K562 (cell line): ENCODE measurements around the gene PLXDC2. TPM values are rescaled to one million over a fixed set of nuclear protein-coding genes. Genes with fewer than 3 reads are reported as not detected.

Source experiments
- ATAC-seq: fragments of 200-7000 bp; cut with Tn5 transposase; 3 replicates; pipeline ENCODE4 v1.9.1; 2020; ENCODE audit warnings: moderate library complexity
- BruUV-seq: library from RNA; stranded (reverse); fragments of 400-500 nt; replicated peaks from 2 replicates; lab custom pipeline; 2021; lab: Mats Ljungman, UMichigan
- CTCF ChIA-PET: fragments of 300-600 bp; formaldehyde crosslinking; extraction: SDS; loops from one replicate; lab custom pipeline; 2021; ENCODE audit warnings: low intra/inter-chr PET ratio; lab: Yijun Ruan, JAX
- POLR2A ChIA-PET: fragments of 300-600, 350-650 bp; sonication (Branson Sonifier 250); formaldehyde crosslinking; extraction: SDS; loops from one replicate; lab custom pipeline; 2021; ENCODE audit warnings: antibody characterized with exemption, inconsistent platforms; lab: Yijun Ruan, JAX
- DNase-seq, 4 experiments: peaks; one replicate each; pipeline versions ENCODE4 v3.0.0 to v3.0.0-alpha.2; 2011 to 2018; ENCODE audit warnings: low spot score in 3 of 4, mixed read lengths in 3 of 4; ENCODE audit errors: extremely low read depth in 1 of 4
- FAIRE-seq: peaks from 2 replicates; lab custom pipeline; 2011; peaks lifted over from hg19 to GRCh38; lab: Jason Lieb, UNC
- H2AFZ ChIP-seq: 2 replicates; pipeline ENCODE4 v1.6.0; 2011; ENCODE audit warnings: low read depth, low read length, control low read depth, inconsistent platforms
- H3K27ac ChIP-seq: fragments of 200-600 bp; 3 replicates; pipeline ENCODE4 v1.8.0; 2011; ENCODE audit warnings: low read depth, mild to moderate bottlenecking, control low read depth, inconsistent platforms, low read length, moderate library complexity, mixed read lengths; ENCODE audit errors: extremely low read depth
- H3K27me3 ChIP-seq, 2 experiments: fragments of 300-600 bp in 1 of 2; 2 replicates in 1 of 2; 3 replicates in 1 of 2; pipeline versions ENCODE4 v1.6.0 to v1.8.0; 2011; ENCODE audit warnings: inconsistent platforms in 2 of 2, low read length in 2 of 2, mild to moderate bottlenecking in 1 of 2, mixed read lengths in 1 of 2, moderate library complexity in 1 of 2; ENCODE audit not compliant: control insufficient read depth in 2 of 2, insufficient read depth in 2 of 2
- H3K36me3 ChIP-seq: fragments of 300-600 bp; 3 replicates; pipeline ENCODE4 v1.8.0; 2011; ENCODE audit warnings: mild to moderate bottlenecking, low read length, inconsistent platforms; ENCODE audit not compliant: control insufficient read depth, insufficient read depth
- H3K4me1 ChIP-seq, 2 experiments: fragments of 200-600 bp in 1 of 2; replicated peaks in 1 of 2; 2 replicates in 1 of 2; 3 replicates in 1 of 2; pipeline versions ENCODE4 v1.5.1 to v1.8.0; 2011; ENCODE audit warnings: inconsistent platforms in 2 of 2, low read length in 2 of 2, mild to moderate bottlenecking in 1 of 2, mixed read lengths in 1 of 2, moderate library complexity in 1 of 2; ENCODE audit not compliant: control insufficient read depth in 2 of 2, insufficient read depth in 2 of 2
- H3K4me2 ChIP-seq: 2 replicates; pipeline ENCODE4 v1.6.1; 2011; ENCODE audit warnings: low read length, control low read depth, inconsistent platforms, mixed read lengths; ENCODE audit not compliant: insufficient read depth
- H3K4me3 ChIP-seq: fragments of 200-600 bp; sonication (generic), shearing (Covaris generic); 2 replicates; pipeline ENCODE4 v1.5.1; 2016; ENCODE audit warnings: control low read depth, inconsistent platforms
- H3K79me2 ChIP-seq: fragments of 200-600 bp; 3 replicates; pipeline ENCODE4 v1.8.0; 2011; ENCODE audit warnings: low read length, inconsistent platforms; ENCODE audit not compliant: control insufficient read depth, insufficient read depth
- H3K9ac ChIP-seq, 2 experiments: 2 replicates each; pipeline versions ENCODE4 v1.6.0 to v1.6.1; 2011; ENCODE audit warnings: low read depth in 2 of 2, low read length in 2 of 2, control low read depth in 1 of 2, inconsistent platforms in 1 of 2, mild to moderate bottlenecking in 1 of 2, mixed read lengths in 1 of 2; ENCODE audit not compliant: insufficient read depth in 1 of 2
- H3K9me1 ChIP-seq: one replicate; pipeline ENCODE4 v1.6.0; 2011; ENCODE audit warnings: inconsistent platforms, mild to moderate bottlenecking, low read length, moderate library complexity; ENCODE audit not compliant: control insufficient read depth, insufficient read depth
- H3K9me3 ChIP-seq: replicated peaks from 2 replicates; pipeline ENCODE4 v1.5.1; 2011; ENCODE audit warnings: low read depth, low read length, inconsistent platforms; ENCODE audit not compliant: control insufficient read depth, insufficient read depth
- H4K20me1 ChIP-seq: replicated peaks from 2 replicates; pipeline ENCODE4 v1.6.1; 2011; ENCODE audit warnings: low read length, inconsistent platforms, mixed read lengths; ENCODE audit not compliant: control insufficient read depth, insufficient read depth
- BRD4 ChIP-seq: fragments of 200-600 bp; sonication (generic); IDR thresholded peaks from 2 replicates; pipeline ENCODE4 v1.6.1; 2017; ENCODE audit warnings: inconsistent platforms
- EZH2 ChIP-seq: IDR thresholded peaks from 2 replicates; pipeline ENCODE4 v1.6.1; 2012; ENCODE audit warnings: low read depth, mild to moderate bottlenecking, inconsistent platforms, low read length, borderline replicate concordance
- FOXJ2 ChIP-seq: fragments of 200-800 bp; sonication (Bioruptor generic); IDR thresholded peaks from 2 replicates; pipeline ENCODE4 v1.6.1; 2016; ENCODE audit warnings: missing genetic modification characterization, missing compliant biosample characterization
- HEY1 ChIP-seq: fragments of 250-450 bp; sonication (Bioruptor Pico); IDR thresholded peaks from 2 replicates; pipeline ENCODE4 v1.5.0; 2020; ENCODE audit warnings: mild to moderate bottlenecking, moderate library complexity, borderline replicate concordance
- KHSRP ChIP-seq: fragments of 450-650 bp; IDR thresholded peaks from 2 replicates; pipeline ENCODE4 v1.6.1; 2017
- MYBL2 ChIP-seq, 2 experiments: fragments of 450-650 bp in 1 of 2; sonication (generic) in 1 of 2; formaldehyde crosslinking in 1 of 2; IDR thresholded peaks; 2 replicates each; pipeline versions ENCODE4 v1.6.1 to v1.8.1; 2017 to 2022; ENCODE audit warnings: borderline replicate concordance in 1 of 2, inconsistent platforms in 1 of 2, low read depth in 1 of 2, mild to moderate bottlenecking in 1 of 2, missing genetic modification reagents in 1 of 2, moderate library complexity in 1 of 2
- NFYB ChIP-seq: IDR thresholded peaks from 2 replicates; pipeline ENCODE4 v1.6.1; 2011; ENCODE audit warnings: mild to moderate bottlenecking, moderate library complexity; ENCODE audit not compliant: insufficient read length; ENCODE audit errors: extremely low read depth
- PHF8 ChIP-seq: fragments of 200-600 bp; sonication (generic); IDR thresholded peaks from 2 replicates; pipeline ENCODE4 v1.6.1; 2012; ENCODE audit warnings: mixed run types, mild to moderate bottlenecking, inconsistent platforms, low read length, moderate library complexity, borderline replicate concordance
- POLR2AphosphoS5 ChIP-seq: IDR thresholded peaks from 2 replicates; pipeline ENCODE4 v1.6.1; 2011; ENCODE audit warnings: mild to moderate bottlenecking, low read depth, low read length, moderate library complexity; ENCODE audit not compliant: control insufficient read depth, insufficient read depth
- SIN3B ChIP-seq: fragments of 450-650 bp; IDR thresholded peaks from 2 replicates; pipeline ENCODE4 v1.6.1; 2017; ENCODE audit warnings: low read depth, mild to moderate bottlenecking, moderate library complexity
- SNIP1 ChIP-seq: fragments of 450-650 bp; IDR thresholded peaks from 2 replicates; pipeline ENCODE4 v1.7.1; 2017; ENCODE audit warnings: low read depth, mild to moderate bottlenecking
- SRSF3 ChIP-seq: fragments of 200-400 bp; formaldehyde crosslinking; IDR thresholded peaks from 2 replicates; pipeline ENCODE4 v1.6.1; 2016; ENCODE audit warnings: mild to moderate bottlenecking, low read length, moderate library complexity; ENCODE audit not compliant: insufficient read depth
- ZNF197 ChIP-seq: fragments of 200-800 bp; sonication (Bioruptor generic); IDR thresholded peaks from 2 replicates; pipeline ENCODE4 v1.6.1; 2016; ENCODE audit warnings: low read depth, missing genetic modification characterization, missing compliant biosample characterization
- ZNF445 ChIP-seq: fragments of 250-450 bp; sonication (Bioruptor Pico); IDR thresholded peaks from 2 replicates; pipeline ENCODE4 v1.4.0; 2020; ENCODE audit warnings: low read depth, mild to moderate bottlenecking, moderate library complexity
- WGBS: fragments of 100-300 bp; shearing (Covaris generic); methylation state at CpG from one replicate; pipeline ENCODE4 v1.1.6; 2016; ENCODE audit warnings: low coverage, mixed read lengths; ENCODE audit not compliant: insufficient coverage; ENCODE audit errors: missing lambda C conversion rate; 5-methylcytosine and 5-hydroxymethylcytosine counted together
- in situ Hi-C: fragments of 300-500 bp; cut with MboI; formaldehyde crosslinking; loops from 4 replicates; pipeline ENCODE4 v1.15.0; 2018; ENCODE audit warnings: inconsistent platforms, mixed read lengths
- intact Hi-C: fragments of 100-400 bp; cut with micrococcal nuclease; formaldehyde crosslinking; loops from 2 replicates; pipeline ENCODE4 v1.14.2; 2022
- polyA plus RNA-seq, 8 experiments: library from polyadenylated mRNA; depleted of rRNA in 4 of 8; stranded (reverse) in 5 of 8; unstranded in 3 of 8; fragments of >200 nt; fragmentation: Nextera tagmentation in 2 of 8; fragmentation: Illumina TruSeq in 1 of 8; extraction: Ambion mirVana in 2 of 8; extraction: Trizol in 1 of 8; gene quantifications; 2 replicates each; pipeline versions ENCODE4 v1.2.1 to v1.2.3, GENCODE V29; 2011 to 2014; ENCODE audit warnings: inconsistent platforms in 1 of 8, missing spikeins in 1 of 8
- total RNA-seq, 7 experiments: library from RNA; depleted of rRNA in 6 of 7; stranded (reverse); fragments of >200 nt in 6 of 7; fragmentation: Illumina TruSeq in 2 of 7; extraction: Trizol in 2 of 7; gene quantifications; 2 replicates each; pipeline versions ENCODE4 v1.2.1 to v1.2.3, GENCODE V29; 2011 to 2021; ENCODE audit warnings: low replicate concordance in 1 of 7
- TF ChIP-seq, protein P1 (sequence below): fragments of 150-350 bp; IDR thresholded peaks from 2 replicates; pipeline ENCODE4 v1.6.1; 2014; ENCODE audit warnings: low read depth, mild to moderate bottlenecking, low read length, borderline replicate concordance
- TF ChIP-seq, protein P2 (sequence below): sonication (generic); formaldehyde crosslinking; IDR thresholded peaks from 2 replicates; pipeline ENCODE4 v1.8.1; 2022; ENCODE audit warnings: missing genetic modification reagents

The PLXDC2 gene
- total and polyA plus RNA-seq, 9 of the 15 experiments (the other 6 are each of a cell fraction or from before 2014, with no cell fraction given), result 0.01 to 0.33 (median 0.10) TPM; not detected in 3

DNA sequence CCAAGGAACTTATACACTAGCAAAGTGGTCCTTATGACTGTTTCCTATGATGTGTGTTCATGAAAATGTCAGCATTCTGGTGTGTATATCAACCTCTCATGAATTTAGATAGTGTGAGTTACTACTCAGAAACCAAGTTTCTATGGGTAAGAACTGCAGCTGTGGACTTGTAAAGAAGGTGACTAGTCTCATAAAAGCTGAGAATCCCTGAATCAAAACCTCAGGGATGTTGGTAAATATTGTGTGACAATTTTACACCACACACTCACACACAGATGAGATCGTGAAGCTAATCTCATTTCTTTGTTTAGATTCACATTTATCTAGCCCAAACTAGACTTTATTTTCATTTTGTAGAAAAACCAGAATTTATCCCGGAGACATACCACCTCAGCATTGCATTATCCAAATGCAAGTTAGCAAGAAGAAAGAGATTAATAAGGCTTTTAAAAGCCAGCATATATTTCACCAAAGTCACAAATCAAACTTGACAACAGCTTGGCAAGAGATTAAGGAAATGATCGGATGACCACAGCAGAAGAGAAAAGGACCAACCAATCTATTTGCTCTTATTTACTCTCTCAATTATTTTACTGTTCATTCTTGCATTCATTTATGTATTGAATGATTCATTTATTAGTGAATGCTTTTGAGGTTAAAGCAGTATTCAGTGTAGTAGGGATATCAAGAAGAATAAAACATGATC is 92.9 kb downstream of the PLXDC2 start (continued):
- TF ChIP-seq FOXJ2, result no peak
- no peak for TF ChIP-seq SIN3B
- TF ChIP-seq EZH2, result no peak
- no peak for TF ChIP-seq MYBL2 (IDR thresholded peaks at IDR 0.05; ENCODE audit: low read depth)
- no peak for TF ChIP-seq MYBL2 (CRISPR knock-in tag; IDR thresholded peaks at IDR 0.05; ENCODE audit: borderline replicate concordance)
- TF ChIP-seq, protein P1, sequence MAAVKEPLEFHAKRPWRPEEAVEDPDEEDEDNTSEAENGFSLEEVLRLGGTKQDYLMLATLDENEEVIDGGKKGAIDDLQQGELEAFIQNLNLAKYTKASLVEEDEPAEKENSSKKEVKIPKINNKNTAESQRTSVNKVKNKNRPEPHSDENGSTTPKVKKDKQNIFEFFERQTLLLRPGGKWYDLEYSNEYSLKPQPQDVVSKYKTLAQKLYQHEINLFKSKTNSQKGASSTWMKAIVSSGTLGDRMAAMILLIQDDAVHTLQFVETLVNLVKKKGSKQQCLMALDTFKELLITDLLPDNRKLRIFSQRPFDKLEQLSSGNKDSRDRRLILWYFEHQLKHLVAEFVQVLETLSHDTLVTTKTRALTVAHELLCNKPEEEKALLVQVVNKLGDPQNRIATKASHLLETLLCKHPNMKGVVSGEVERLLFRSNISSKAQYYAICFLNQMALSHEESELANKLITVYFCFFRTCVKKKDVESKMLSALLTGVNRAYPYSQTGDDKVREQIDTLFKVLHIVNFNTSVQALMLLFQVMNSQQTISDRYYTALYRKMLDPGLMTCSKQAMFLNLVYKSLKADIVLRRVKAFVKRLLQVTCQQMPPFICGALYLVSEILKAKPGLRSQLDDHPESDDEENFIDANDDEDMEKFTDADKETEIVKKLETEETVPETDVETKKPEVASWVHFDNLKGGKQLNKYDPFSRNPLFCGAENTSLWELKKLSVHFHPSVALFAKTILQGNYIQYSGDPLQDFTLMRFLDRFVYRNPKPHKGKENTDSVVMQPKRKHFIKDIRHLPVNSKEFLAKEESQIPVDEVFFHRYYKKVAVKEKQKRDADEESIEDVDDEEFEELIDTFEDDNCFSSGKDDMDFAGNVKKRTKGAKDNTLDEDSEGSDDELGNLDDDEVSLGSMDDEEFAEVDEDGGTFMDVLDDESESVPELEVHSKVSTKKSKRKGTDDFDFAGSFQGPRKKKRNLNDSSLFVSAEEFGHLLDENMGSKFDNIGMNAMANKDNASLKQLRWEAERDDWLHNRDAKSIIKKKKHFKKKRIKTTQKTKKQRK, result no peak
- TF ChIP-seq SNIP1, result no peak

DNA sequence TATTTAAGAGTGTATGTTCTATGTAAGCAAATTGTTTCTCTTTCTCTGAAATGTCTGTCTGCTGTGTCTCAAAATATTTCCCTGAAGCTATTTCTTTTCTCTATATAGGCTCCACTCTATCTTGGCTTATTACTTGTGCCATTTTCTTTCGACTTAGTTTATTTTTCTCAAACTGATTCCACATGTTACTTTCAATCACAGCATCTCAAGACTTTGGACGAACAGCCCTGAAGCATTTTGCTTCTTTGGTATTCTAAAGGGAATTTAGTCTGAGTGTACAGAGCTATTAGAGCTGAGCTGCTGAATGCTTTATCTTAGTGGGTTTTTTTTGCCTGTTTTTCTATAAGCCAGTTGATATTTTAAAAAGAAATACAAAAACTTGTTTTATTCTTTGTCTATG is 95.7 kb downstream of the PLXDC2 start:
- CTCF ChIA-PET, result no interaction called here
- 4% methylated on average over 2 of the region's 2 CpGs for WGBS
- TF ChIP-seq ZNF197 (CRISPR knock-in tag) (no peak), SRSF3 (no peak), NFYB (no peak), BRD4 (no peak), ZNF445 (CRISPR knock-in tag) (no peak), PHF8 (no peak), KHSRP (no peak), POLR2AphosphoS5 (no peak), HEY1 (no peak)
- TF ChIP-seq, protein P2, sequence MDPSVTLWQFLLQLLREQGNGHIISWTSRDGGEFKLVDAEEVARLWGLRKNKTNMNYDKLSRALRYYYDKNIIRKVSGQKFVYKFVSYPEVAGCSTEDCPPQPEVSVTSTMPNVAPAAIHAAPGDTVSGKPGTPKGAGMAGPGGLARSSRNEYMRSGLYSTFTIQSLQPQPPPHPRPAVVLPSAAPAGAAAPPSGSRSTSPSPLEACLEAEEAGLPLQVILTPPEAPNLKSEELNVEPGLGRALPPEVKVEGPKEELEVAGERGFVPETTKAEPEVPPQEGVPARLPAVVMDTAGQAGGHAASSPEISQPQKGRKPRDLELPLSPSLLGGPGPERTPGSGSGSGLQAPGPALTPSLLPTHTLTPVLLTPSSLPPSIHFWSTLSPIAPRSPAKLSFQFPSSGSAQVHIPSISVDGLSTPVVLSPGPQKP (CRISPR knock-in tag), result no peak

More for the DNA sequence above, 95.7 kb downstream of the PLXDC2 start:
- Histone ChIP-seq H3K9ac (no peak overlapping the region), H3K27ac (no peak overlapping the region), H3K36me3 (no peaks in the 10 kb centered on the region), H3K4me1 (no peaks in the 10 kb centered on the region), H3K79me2 (no peaks in the 10 kb centered on the region), H2AFZ (no peak overlapping the region), H3K4me2 (no peak overlapping the region), H3K9me3 (no peaks in the 10 kb centered on the region), H3K27me3 (no peaks in the 10 kb centered on the region), H4K20me1 (no peaks in the 10 kb centered on the region), H3K4me3 (no peak overlapping the region), H3K9me1 (no peaks in the 10 kb centered on the region)
- POLR2A ChIA-PET, result no interaction called here
- ATAC-seq (no peak), FAIRE-seq (no peak), DNase-seq (no peak)
- in situ Hi-C loops (no loop called here), intact Hi-C loops (no loop called here)
- BruUV-seq, result no TSS peak
